Measurements from ENCODE around the gene NDUFC1.

Gene NDUFC1

GRCh38 chr4:139246166-139246565 lies 56.1 kb downstream of the NDUFC1 start:
- no peak for DNase-seq

DNA sequence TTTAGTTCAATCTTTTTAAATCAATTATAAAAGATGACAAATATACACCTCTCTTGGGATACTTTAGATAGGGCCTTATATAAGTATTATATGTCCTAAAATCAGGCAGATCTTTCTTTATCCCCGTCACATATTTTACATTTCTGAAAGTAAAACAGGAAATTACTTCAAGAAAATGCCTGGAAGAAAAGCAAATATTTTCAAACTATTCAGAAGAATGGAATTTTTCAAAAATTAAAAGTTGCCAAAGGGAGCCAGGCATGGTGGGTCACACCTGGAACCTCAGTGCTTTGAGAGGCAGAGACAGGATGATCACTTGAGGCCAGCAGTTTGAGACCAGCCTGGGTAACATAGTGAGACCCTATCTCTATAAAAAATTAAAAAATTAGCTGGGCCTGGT lies 56.7 kb downstream of the NDUFC1 start:
- no peak for DNase-seq

- DNase-seq: no peak
These were observed 58.6 kb downstream of the NDUFC1 start for GRCh38 chr4:139243448-139244365.

GRCh38 chr4:139242511-139243051 lies 59.7 kb downstream of the NDUFC1 start:
- no peak for DNase-seq

DNA sequence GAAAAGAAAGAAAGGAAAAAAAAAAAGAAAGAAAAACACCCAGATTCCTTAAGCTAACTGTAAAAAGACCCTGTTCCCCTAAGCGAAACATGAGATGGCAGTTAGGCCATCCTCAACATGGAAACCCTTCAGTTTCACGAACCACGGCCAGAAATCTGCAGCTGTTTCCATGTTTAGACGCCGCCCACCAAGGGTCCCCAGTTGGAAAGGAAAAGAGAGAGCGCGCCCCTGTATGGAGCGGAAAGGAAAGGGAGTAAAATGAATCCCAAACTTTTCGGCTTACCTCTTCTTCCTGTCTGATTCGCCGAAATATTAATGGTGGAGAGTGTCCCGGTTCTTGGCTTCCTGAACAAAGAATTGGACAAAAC lies 60.5 kb downstream of the NDUFC1 start:
- no peak for DNase-seq

DNA sequence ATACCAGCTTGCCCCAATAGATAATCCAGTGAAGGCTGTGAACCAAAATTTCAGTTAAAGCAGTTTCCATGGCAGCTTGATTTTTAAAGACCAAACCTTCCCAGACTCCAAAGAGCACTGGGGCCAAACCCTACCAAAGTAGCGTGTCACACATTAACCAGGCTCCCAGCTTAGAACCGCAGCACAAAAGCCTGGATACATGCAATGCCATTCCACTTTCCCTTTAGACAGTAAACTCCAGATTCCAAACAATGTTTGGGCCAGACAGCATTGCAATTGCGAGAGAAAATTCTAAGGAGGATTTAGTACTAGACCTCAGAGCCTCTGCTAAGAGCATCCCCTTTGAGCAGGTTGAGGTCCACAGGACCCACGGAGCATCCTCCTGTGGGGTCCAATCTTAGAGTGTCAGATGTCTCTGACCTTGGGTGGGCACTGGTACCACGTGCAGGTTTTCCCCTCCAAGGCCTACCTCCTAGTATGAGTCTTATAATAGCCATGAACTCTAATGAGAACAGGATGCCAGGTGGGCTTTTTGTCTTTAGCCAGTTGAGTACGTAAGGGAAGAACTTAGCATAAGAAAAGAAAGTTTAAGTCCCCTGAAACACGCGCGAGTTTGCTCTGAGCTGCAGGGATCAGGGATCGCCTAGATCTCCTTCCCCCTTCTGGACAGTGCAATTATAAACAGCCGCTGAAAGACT lies 61.0 kb downstream of the NDUFC1 start:
- no peak for DNase-seq

Measured in CD4-positive, alpha-beta T cell treated with Interleukin-6 for 4 hours (primary cell).